ENCODE measurements around the gene EHD4. TPM values are rescaled to one million over a fixed set of nuclear protein-coding genes. Genes with fewer than 3 reads are reported as not detected.

The EHD4 gene
- total and polyA plus RNA-seq, 2 donors (not counting 3 experiments of a cell fraction or from before 2014, with no cell fraction given) = 96.7 to 128 TPM

DNA sequence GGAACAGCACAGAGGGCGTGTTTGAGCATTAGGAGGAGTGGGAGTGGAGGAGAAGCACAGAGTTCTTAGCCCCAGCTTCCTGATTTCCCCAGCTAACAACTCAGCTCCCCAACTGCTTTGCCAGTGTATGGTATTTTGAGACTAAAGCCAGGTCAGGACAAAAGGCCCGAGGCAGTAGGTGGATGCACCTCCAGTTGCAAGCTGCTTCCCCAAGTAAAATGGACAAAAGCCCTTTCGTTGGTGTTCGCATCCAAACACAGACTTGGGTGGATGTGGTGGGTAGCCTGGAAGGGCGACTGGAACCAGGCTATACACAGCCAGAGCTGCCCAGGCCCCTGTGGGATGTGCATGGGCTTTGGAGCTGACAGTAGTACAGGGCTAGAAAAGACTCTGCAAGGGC lies 12.3 kb upstream of the EHD4 start:
- ChIA-PET CTCF (interaction anchor here (0.7 to 2.9 kb wide), 4 partner anchors 9 to 75 kb away, joined by 3 to 8 read pairs (median 3); partner anchors contain the start of gene EHD4), POLR2A (interaction anchor here (1.1 kb wide), 1 partner anchor 27 kb away, joined by 3 read pairs; no protein-coding TSS in a partner anchor)
- no peaks in the 10 kb centered on the region for H3K27me3 ChIP-seq (ENCODE audit: control insufficient read depth in 2 of 2, insufficient read depth in 2 of 2, low read length in 2 of 2)
- H3K79me2 ChIP-seq (ENCODE audit: control insufficient read depth, insufficient read depth, low read length) = no peaks in the 10 kb centered on the region
- no peaks in the 10 kb centered on the region for H3K9me1 ChIP-seq (replicated peaks; ENCODE audit: control insufficient read depth, extremely low read depth, insufficient read depth, low read length)
- H2AFZ ChIP-seq (ENCODE audit: low read depth, low read length) = no peak overlapping the region
- H3K4me1 ChIP-seq (ENCODE audit: control insufficient read depth, extremely low read depth, insufficient read depth, low read length) = no peaks in the 10 kb centered on the region
- no peaks in the 10 kb centered on the region for H3K36me3 ChIP-seq (ENCODE audit: control insufficient read depth in 2 of 2, extremely low read depth in 1 of 2, insufficient read depth in 2 of 2, low read length in 2 of 2)
- dilution Hi-C loops (cut with MboI; ENCODE audit: extremely low pct_ligation_motif_present, low sequenced_read_pairs) (no loop called here), intact Hi-C loops (cut with micrococcal nuclease) (no loop called here)
- no peak overlapping the region for H3K4me3 ChIP-seq (replicated peaks in 1 of 3; ENCODE audit: insufficient read depth in 1 of 3, low read depth in 1 of 3, low read length in 3 of 3)
- no peak overlapping the region for H3K27ac ChIP-seq (ENCODE audit: insufficient read depth, low read depth, low read length)
- H3K9me3 ChIP-seq (replicated peaks; ENCODE audit: control insufficient read depth, insufficient read depth, low read length) = no peaks in the 10 kb centered on the region
- no peak for DNase-seq (ENCODE audit: low read depth, low spot score)
- TF ChIP-seq MAX (IDR thresholded peaks at IDR 0.05; ENCODE audit: insufficient read depth, insufficient read length) (no peak), JUN (IDR thresholded peaks at IDR 0.05; ENCODE audit: borderline replicate concordance, insufficient read depth, insufficient read length, low read depth) (no peak), POLR2AphosphoS5 (IDR thresholded peaks at IDR 0.05; ENCODE audit: insufficient read depth, low read depth, low read length) (no peak)
- no peak overlapping the region for H3K4me2 ChIP-seq (ENCODE audit: insufficient read depth, low read length)
- H3K9ac ChIP-seq (replicated peaks; ENCODE audit: extremely low read depth, insufficient read depth, low read length) = no peak overlapping the region
- no TSS peak for BruUV-seq (replicated peaks)
- no peaks in the 10 kb centered on the region for H4K20me1 ChIP-seq (replicated peaks; ENCODE audit: control insufficient read depth, extremely low read depth, insufficient read depth, low read length)
- no peak for FAIRE-seq

- POLR2A ChIA-PET = interaction anchor here (1.1 kb wide), 1 partner anchor 26 kb away, joined by 3 read pairs; no protein-coding TSS in a partner anchor
These were observed 11.5 kb upstream of the EHD4 start for GRCh38 chr15:41983621-41984571.

More at GRCh38 chr15:41983621-41984571, 11.5 kb upstream of the EHD4 start:
- BruUV-seq (replicated peaks) = no TSS peak
- no peak for TF ChIP-seq JUN (IDR thresholded peaks at IDR 0.05; ENCODE audit: borderline replicate concordance, insufficient read depth, insufficient read length, low read depth)
- no peak for TF ChIP-seq MYC (IDR thresholded peaks at IDR 0.05; ENCODE audit: low read depth, low read length)
- no peak for TF ChIP-seq EZH2 (IDR thresholded peaks at IDR 0.05; ENCODE audit: borderline replicate concordance, low read depth, low read length, severe bottlenecking)
- no peak for TF ChIP-seq MAX (IDR thresholded peaks at IDR 0.05; ENCODE audit: insufficient read depth, insufficient read length)
- TF ChIP-seq GATA2 (IDR thresholded peaks at IDR 0.05; ENCODE audit: insufficient read depth, insufficient read length, low read depth, low read length) = no peak
- TF ChIP-seq CTCF (IDR thresholded peaks at IDR 0.05; ENCODE audit: extremely low read depth in 1 of 2, insufficient read depth in 1 of 2, low read depth in 1 of 2, low read length in 2 of 2) = no peak
- no peak for TF ChIP-seq POLR2AphosphoS5 (IDR thresholded peaks at IDR 0.05; ENCODE audit: insufficient read depth, low read depth, low read length)
- TF ChIP-seq FOS (IDR thresholded peaks at IDR 0.05; ENCODE audit: borderline replicate concordance, insufficient read depth, low read length) = no peak
- TF ChIP-seq POLR2A (IDR thresholded peaks at IDR 0.05; ENCODE audit: low read depth, low read length) = no peak
- H3K79me2 ChIP-seq (ENCODE audit: control insufficient read depth, insufficient read depth, low read length) = no peaks in the 10 kb centered on the region
- DNase-seq (ENCODE audit: low read depth, low spot score) = no peak
- no peaks in the 10 kb centered on the region for H3K4me1 ChIP-seq (ENCODE audit: control insufficient read depth, extremely low read depth, insufficient read depth, low read length)
- H3K27me3 ChIP-seq (ENCODE audit: control insufficient read depth in 2 of 2, insufficient read depth in 2 of 2, low read length in 2 of 2) = no peaks in the 10 kb centered on the region
- no peaks in the 10 kb centered on the region for H3K36me3 ChIP-seq (ENCODE audit: control insufficient read depth in 2 of 2, extremely low read depth in 1 of 2, insufficient read depth in 2 of 2, low read length in 2 of 2)
- H2AFZ ChIP-seq (ENCODE audit: low read depth, low read length) = no peak overlapping the region
- H4K20me1 ChIP-seq (replicated peaks; ENCODE audit: control insufficient read depth, extremely low read depth, insufficient read depth, low read length) = no peaks in the 10 kb centered on the region
- H3K9ac ChIP-seq (replicated peaks; ENCODE audit: extremely low read depth, insufficient read depth, low read length) = no peak overlapping the region
- H3K27ac ChIP-seq (ENCODE audit: insufficient read depth, low read depth, low read length) = no peak overlapping the region
- FAIRE-seq = no peak
- CTCF ChIA-PET = interaction anchor here (0.7 to 2.9 kb wide), 5 partner anchors 10 to 76 kb away, joined by 3 to 8 read pairs (median 3); partner anchors contain the start of gene EHD4
- no peak overlapping the region for H3K4me3 ChIP-seq (replicated peaks in 1 of 3; ENCODE audit: insufficient read depth in 1 of 3, low read depth in 1 of 3, low read length in 3 of 3)
- no peak overlapping the region for H3K4me2 ChIP-seq (ENCODE audit: insufficient read depth, low read length)
- H3K9me3 ChIP-seq (replicated peaks; ENCODE audit: control insufficient read depth, insufficient read depth, low read length) = no peaks in the 10 kb centered on the region
- dilution Hi-C loops (cut with MboI; ENCODE audit: extremely low pct_ligation_motif_present, low sequenced_read_pairs) (no loop called here), intact Hi-C loops (cut with micrococcal nuclease) (no loop called here)
- no peaks in the 10 kb centered on the region for H3K9me1 ChIP-seq (replicated peaks; ENCODE audit: control insufficient read depth, extremely low read depth, insufficient read depth, low read length)
